ENCODE results near the gene RPL3. TPM values are rescaled to one million over a fixed set of nuclear protein-coding genes. Genes with fewer than 3 reads are reported as not detected.

The RPL3 gene
- total and polyA plus RNA-seq, 2 donors (not counting 1 experiment from before 2014, with no cell fraction given), result 2,665 to 5,418 TPM

DNA sequence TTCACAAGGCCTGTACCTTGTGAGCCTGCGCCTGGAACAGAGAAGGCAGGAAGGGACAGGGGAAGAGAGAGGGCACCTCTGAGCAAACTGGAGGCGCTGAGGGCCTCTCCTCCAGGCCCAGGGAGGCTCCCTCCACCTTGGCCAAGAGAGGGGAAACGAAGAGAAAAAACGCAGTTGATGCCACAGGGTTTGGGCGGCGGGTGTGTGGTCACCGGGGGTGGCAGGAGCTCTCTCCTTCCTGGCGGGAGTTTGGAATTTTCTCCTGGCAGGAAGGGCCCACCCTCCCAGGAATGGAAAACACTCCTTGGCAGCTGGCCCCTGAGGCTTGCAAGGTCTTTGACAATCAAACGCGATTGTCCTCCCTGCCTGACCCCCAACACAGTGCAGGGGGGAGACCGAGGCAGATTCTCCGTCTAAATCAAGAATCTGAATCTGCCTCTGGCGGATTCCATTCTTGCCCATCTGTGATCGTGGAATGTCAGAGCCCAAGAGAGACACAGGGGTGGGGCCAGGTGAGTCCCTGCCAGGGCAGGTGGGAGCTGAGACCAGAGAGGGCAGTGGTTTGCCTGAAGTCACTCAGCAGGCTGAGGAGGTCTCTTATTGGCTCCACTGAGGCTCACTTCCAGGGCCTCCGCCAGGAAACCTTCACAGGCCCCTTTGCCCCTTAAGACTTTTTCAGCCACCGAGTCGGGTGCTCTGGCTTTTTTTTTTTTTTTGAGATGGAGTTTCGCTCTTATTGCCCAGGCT is 21.0 kb downstream of the RPL3 start:
- POLR2A ChIA-PET, result no interaction called here
- Histone ChIP-seq H3K27me3 (replicated peaks in 1 of 4; ENCODE audit: control extremely low read depth in 1 of 4, control insufficient read depth in 3 of 4, insufficient read depth in 4 of 4, low read length in 3 of 4) (no peaks in the 10 kb centered on the region), H3K4me2 (replicated peaks; ENCODE audit: low read depth, low read length, poor library complexity, severe bottlenecking) (no peak overlapping the region), H3K79me2 (ENCODE audit: control insufficient read depth, insufficient read depth, low read length) (no peaks in the 10 kb centered on the region), H3K4me3 (ENCODE audit: control extremely low read depth in 1 of 5, extremely low read depth in 1 of 5, insufficient read depth in 1 of 5, low read depth in 2 of 5, low read length in 4 of 5) (no peak overlapping the region), H2AFZ (ENCODE audit: insufficient read depth, low read depth, low read length, poor library complexity, severe bottlenecking) (no peak overlapping the region), H4K20me1 (ENCODE audit: control insufficient read depth, insufficient read depth, low read length, poor library complexity, severe bottlenecking) (no peaks in the 10 kb centered on the region), H3K36me3 (replicated peaks in 1 of 2; ENCODE audit: control extremely low read depth in 1 of 2, control insufficient read depth in 1 of 2, extremely low read depth in 1 of 2, insufficient read depth in 2 of 2, low read length in 1 of 2) (no peaks in the 10 kb centered on the region), H3K27ac (ENCODE audit: low read length in 2 of 2) (no peak overlapping the region), H3K9me3 (ENCODE audit: control extremely low read depth in 1 of 3, control insufficient read depth in 2 of 3, insufficient read depth in 1 of 3, low read length in 2 of 3) (no peaks in the 10 kb centered on the region), H3K4me1 (ENCODE audit: control insufficient read depth in 2 of 2, insufficient read depth in 2 of 2, low read length in 2 of 2) (peaks cover 16 to 27% of the 10 kb centered on the region in 2 donors), H3K9ac (ENCODE audit: low read length) (no peak overlapping the region)
- Mint-ChIP-seq H3K27ac (no peak overlapping the region), H3K27me3 (peaks cover 8% of the 10 kb centered on the region), H3K4me3 (peak overlapping the region; percentile 23), H3K4me1 (peaks cover 26% of the 10 kb centered on the region), H3K9me3 (ENCODE audit: insufficient read depth) (no peaks in the 10 kb centered on the region)
- 83% methylated on average over 13 of the region's 18 CpGs for WGBS (ENCODE audit: insufficient coverage)
- intact Hi-C loops (cut with micrococcal nuclease), result no loop called here
- TF ChIP-seq CTCF (IDR thresholded peaks at IDR 0.05), result no peak
- no peak for TF ChIP-seq EZH2 (IDR thresholded peaks at IDR 0.05; ENCODE audit: borderline replicate concordance, insufficient read depth, low read depth, low read length, poor library complexity, severe bottlenecking)
- DNase-seq, result no peak
- no peak for ATAC-seq (ENCODE audit: low read depth)
- CTCF ChIA-PET, result no interaction called here

DNA sequence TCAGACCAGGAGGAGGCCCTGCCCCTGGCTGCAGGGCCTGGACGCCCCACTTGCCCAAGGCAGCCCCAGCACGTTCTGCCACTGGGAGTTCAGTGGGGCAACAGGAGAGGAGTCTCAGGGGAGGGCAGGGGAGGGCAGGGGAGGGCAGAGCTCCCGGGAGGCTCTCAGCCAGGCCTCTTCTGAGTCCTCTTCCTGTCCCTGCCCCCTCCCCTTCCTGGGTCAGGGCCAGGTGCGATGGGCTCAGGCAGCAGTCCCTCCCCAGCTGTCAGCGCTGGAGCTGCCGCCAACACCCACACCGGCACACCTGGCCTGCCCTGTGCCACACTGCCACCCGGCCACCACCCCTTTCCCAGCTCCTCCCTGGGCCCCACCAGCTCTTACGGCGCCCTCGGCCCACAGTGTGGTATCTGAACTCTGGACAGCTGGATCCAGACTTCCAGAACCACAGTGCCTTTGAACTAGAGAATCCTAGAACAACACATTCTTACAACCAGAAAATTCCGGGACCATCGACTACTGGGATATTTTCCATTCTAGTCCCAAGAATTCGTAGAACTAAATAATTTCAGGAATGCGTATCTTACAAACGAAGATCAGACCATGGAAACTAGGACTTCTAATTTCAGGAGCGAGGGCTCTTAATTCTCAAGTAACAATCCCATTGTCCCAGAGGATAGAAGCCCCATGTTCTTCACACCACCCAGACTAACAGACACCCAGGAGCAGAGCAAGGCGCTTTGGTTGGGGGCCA is 21.8 kb downstream of the RPL3 start:
- Histone ChIP-seq H3K4me3 (ENCODE audit: control extremely low read depth in 1 of 5, extremely low read depth in 1 of 5, insufficient read depth in 1 of 5, low read depth in 2 of 5, low read length in 4 of 5) (no peak overlapping the region), H3K9me3 (ENCODE audit: control extremely low read depth in 1 of 3, control insufficient read depth in 2 of 3, insufficient read depth in 1 of 3, low read length in 2 of 3) (no peaks in the 10 kb centered on the region), H3K9ac (ENCODE audit: low read length) (no peak overlapping the region), H3K4me1 (ENCODE audit: control insufficient read depth in 2 of 2, insufficient read depth in 2 of 2, low read length in 2 of 2) (peaks cover 16 to 27% of the 10 kb centered on the region in 2 donors), H3K4me2 (replicated peaks; ENCODE audit: low read depth, low read length, poor library complexity, severe bottlenecking) (no peak overlapping the region), H3K27ac (ENCODE audit: low read length in 2 of 2) (no peak overlapping the region), H3K79me2 (ENCODE audit: control insufficient read depth, insufficient read depth, low read length) (no peaks in the 10 kb centered on the region), H3K36me3 (replicated peaks in 1 of 2; ENCODE audit: control extremely low read depth in 1 of 2, control insufficient read depth in 1 of 2, extremely low read depth in 1 of 2, insufficient read depth in 2 of 2, low read length in 1 of 2) (no peaks in the 10 kb centered on the region), H2AFZ (ENCODE audit: insufficient read depth, low read depth, low read length, poor library complexity, severe bottlenecking) (no peak overlapping the region), H3K27me3 (replicated peaks in 1 of 4; ENCODE audit: control extremely low read depth in 1 of 4, control insufficient read depth in 3 of 4, insufficient read depth in 4 of 4, low read length in 3 of 4) (no peaks in the 10 kb centered on the region), H4K20me1 (ENCODE audit: control insufficient read depth, insufficient read depth, low read length, poor library complexity, severe bottlenecking) (no peaks in the 10 kb centered on the region)
- Mint-ChIP-seq H3K4me3 (peak overlapping the region; percentile 23), H3K4me1 (peaks cover 26% of the 10 kb centered on the region), H3K27ac (no peak overlapping the region), H3K9me3 (ENCODE audit: insufficient read depth) (no peaks in the 10 kb centered on the region), H3K27me3 (peaks cover 10% of the 10 kb centered on the region)
- ATAC-seq (ENCODE audit: low read depth), result no peak
- TF ChIP-seq CTCF (IDR thresholded peaks at IDR 0.05) (no peak), EZH2 (IDR thresholded peaks at IDR 0.05; ENCODE audit: borderline replicate concordance, insufficient read depth, low read depth, low read length, poor library complexity, severe bottlenecking) (no peak)
- intact Hi-C loops (cut with micrococcal nuclease), result no loop called here
- 28% methylated on average over 10 of the region's 18 CpGs for WGBS (ENCODE audit: insufficient coverage)
- ChIA-PET CTCF (interaction anchor here (0.7 kb wide), 1 partner anchor 127 kb away, joined by 3 read pairs; no protein-coding TSS in a partner anchor), POLR2A (interaction anchor here (0.7 kb wide), 1 partner anchor 1048 kb away, joined by 4 read pairs; no protein-coding TSS in a partner anchor)
- no peak for DNase-seq

Measured in B cell (primary cell).